Measurements from ENCODE around the gene NFATC1.

Gene NFATC1

GRCh38 chr18:79377187-79377891 is 18.4 kb upstream of the NFATC1 start:
- Histone ChIP-seq H3K36me3 (ENCODE audit: control insufficient read depth, insufficient read depth, low read length) (peaks cover 12% of the 10 kb centered on the region), H3K4me1 (ENCODE audit: control insufficient read depth, insufficient read depth, low read length) (peaks cover 3% of the 10 kb centered on the region), H3K27me3 (ENCODE audit: control insufficient read depth, insufficient read depth, low read length) (no peaks in the 10 kb centered on the region), H3K4me3 (ENCODE audit: low read length) (no peak overlapping the region), H3K27ac (ENCODE audit: low read depth, low read length) (no peak overlapping the region), H3K9ac (ENCODE audit: low read length) (no peak overlapping the region)

GRCh38 chr18:79378536-79379250 is 17.0 kb upstream of the NFATC1 start:
- no peak overlapping the region for H3K27ac ChIP-seq (ENCODE audit: low read depth, low read length)
- H3K9ac ChIP-seq (ENCODE audit: low read length) = no peak overlapping the region
- peaks cover 10% of the 10 kb centered on the region for H3K36me3 ChIP-seq (ENCODE audit: control insufficient read depth, insufficient read depth, low read length)
- H3K4me1 ChIP-seq (ENCODE audit: control insufficient read depth, insufficient read depth, low read length) = peaks cover 3% of the 10 kb centered on the region
- H3K4me3 ChIP-seq (ENCODE audit: low read length) = no peak overlapping the region
- H3K27me3 ChIP-seq (ENCODE audit: control insufficient read depth, insufficient read depth, low read length) = no peaks in the 10 kb centered on the region

GRCh38 chr18:79379251-79379905 is 16.4 kb upstream of the NFATC1 start:
- Histone ChIP-seq H3K36me3 (ENCODE audit: control insufficient read depth, insufficient read depth, low read length) (peaks cover 8% of the 10 kb centered on the region), H3K4me3 (ENCODE audit: low read length) (no peak overlapping the region), H3K27me3 (ENCODE audit: control insufficient read depth, insufficient read depth, low read length) (no peaks in the 10 kb centered on the region), H3K27ac (ENCODE audit: low read depth, low read length) (no peak overlapping the region), H3K9ac (ENCODE audit: low read length) (no peak overlapping the region), H3K4me1 (ENCODE audit: control insufficient read depth, insufficient read depth, low read length) (peaks cover 3% of the 10 kb centered on the region)

GRCh38 chr18:79379931-79380815 is 15.6 kb upstream of the NFATC1 start:
- peaks cover 8% of the 10 kb centered on the region for H3K36me3 ChIP-seq (ENCODE audit: control insufficient read depth, insufficient read depth, low read length)
- no peaks in the 10 kb centered on the region for H3K27me3 ChIP-seq (ENCODE audit: control insufficient read depth, insufficient read depth, low read length)
- no peak overlapping the region for H3K4me3 ChIP-seq (ENCODE audit: low read length)
- H3K4me1 ChIP-seq (ENCODE audit: control insufficient read depth, insufficient read depth, low read length) = peaks cover 3% of the 10 kb centered on the region
- no peak overlapping the region for H3K9ac ChIP-seq (ENCODE audit: low read length)
- H3K27ac ChIP-seq (ENCODE audit: low read depth, low read length) = no peak overlapping the region

GRCh38 chr18:79380816-79381806 is 14.6 kb upstream of the NFATC1 start:
- peaks cover 3% of the 10 kb centered on the region for H3K4me1 ChIP-seq (ENCODE audit: control insufficient read depth, insufficient read depth, low read length)
- no peak overlapping the region for H3K27ac ChIP-seq (ENCODE audit: low read depth, low read length)
- H3K4me3 ChIP-seq (ENCODE audit: low read length) = no peak overlapping the region
- peaks cover 8% of the 10 kb centered on the region for H3K36me3 ChIP-seq (ENCODE audit: control insufficient read depth, insufficient read depth, low read length)
- no peak overlapping the region for H3K9ac ChIP-seq (ENCODE audit: low read length)
- H3K27me3 ChIP-seq (ENCODE audit: control insufficient read depth, insufficient read depth, low read length) = no peaks in the 10 kb centered on the region

GRCh38 chr18:79381811-79382311 is 13.9 kb upstream of the NFATC1 start:
- Histone ChIP-seq H3K9ac (ENCODE audit: low read length) (no peak overlapping the region), H3K27ac (ENCODE audit: low read depth, low read length) (no peak overlapping the region), H3K27me3 (ENCODE audit: control insufficient read depth, insufficient read depth, low read length) (no peaks in the 10 kb centered on the region), H3K4me3 (ENCODE audit: low read length) (no peak overlapping the region), H3K36me3 (ENCODE audit: control insufficient read depth, insufficient read depth, low read length) (peaks cover 8% of the 10 kb centered on the region), H3K4me1 (ENCODE audit: control insufficient read depth, insufficient read depth, low read length) (peaks cover 3% of the 10 kb centered on the region)

- Histone ChIP-seq H3K4me3 (ENCODE audit: low read length) (no peak overlapping the region), H3K9ac (ENCODE audit: low read length) (no peak overlapping the region), H3K4me1 (ENCODE audit: control insufficient read depth, insufficient read depth, low read length) (peaks cover 3% of the 10 kb centered on the region), H3K27me3 (ENCODE audit: control insufficient read depth, insufficient read depth, low read length) (peaks cover 2% of the 10 kb centered on the region), H3K36me3 (ENCODE audit: control insufficient read depth, insufficient read depth, low read length) (no peaks in the 10 kb centered on the region), H3K27ac (ENCODE audit: low read depth, low read length) (no peak overlapping the region)
Observed at GRCh38 chr18:79382681-79383387, 12.9 kb upstream of the NFATC1 start.

- no peak overlapping the region for H3K4me3 ChIP-seq (ENCODE audit: low read length)
- H3K36me3 ChIP-seq (ENCODE audit: control insufficient read depth, insufficient read depth, low read length) = no peaks in the 10 kb centered on the region
- peaks cover 3% of the 10 kb centered on the region for H3K4me1 ChIP-seq (ENCODE audit: control insufficient read depth, insufficient read depth, low read length)
- H3K9ac ChIP-seq (ENCODE audit: low read length) = no peak overlapping the region
- peaks cover 2% of the 10 kb centered on the region for H3K27me3 ChIP-seq (ENCODE audit: control insufficient read depth, insufficient read depth, low read length)
- no peak overlapping the region for H3K27ac ChIP-seq (ENCODE audit: low read depth, low read length)
Observed at GRCh38 chr18:79383388-79384056, 12.2 kb upstream of the NFATC1 start.

GRCh38 chr18:79384151-79384807 is 11.5 kb upstream of the NFATC1 start:
- H3K4me1 ChIP-seq (ENCODE audit: control insufficient read depth, insufficient read depth, low read length) = peaks cover under 1% of the 10 kb centered on the region
- H3K27me3 ChIP-seq (ENCODE audit: control insufficient read depth, insufficient read depth, low read length) = peaks cover 2% of the 10 kb centered on the region
- no peaks in the 10 kb centered on the region for H3K36me3 ChIP-seq (ENCODE audit: control insufficient read depth, insufficient read depth, low read length)
- H3K27ac ChIP-seq (ENCODE audit: low read depth, low read length) = no peak overlapping the region
- H3K9ac ChIP-seq (ENCODE audit: low read length) = no peak overlapping the region
- H3K4me3 ChIP-seq (ENCODE audit: low read length) = no peak overlapping the region

GRCh38 chr18:79384834-79385233 is 10.9 kb upstream of the NFATC1 start:
- H3K27me3 ChIP-seq (ENCODE audit: control insufficient read depth, insufficient read depth, low read length) = peaks cover 2% of the 10 kb centered on the region
- H3K4me1 ChIP-seq (ENCODE audit: control insufficient read depth, insufficient read depth, low read length) = no peaks in the 10 kb centered on the region

More at GRCh38 chr18:79384834-79385233, 10.9 kb upstream of the NFATC1 start:
- no peaks in the 10 kb centered on the region for H3K36me3 ChIP-seq (ENCODE audit: control insufficient read depth, insufficient read depth, low read length)
- no peak overlapping the region for H3K27ac ChIP-seq (ENCODE audit: low read depth, low read length)
- H3K4me3 ChIP-seq (ENCODE audit: low read length) = no peak overlapping the region
- H3K9ac ChIP-seq (ENCODE audit: low read length) = no peak overlapping the region

Measured in rectal smooth muscle tissue (tissue), 1 donor.